ENCODE measurements around the gene OR10A6. TPM values are rescaled to one million over a fixed set of nuclear protein-coding genes. Genes with fewer than 3 reads are reported as not detected.

The OR10A6 gene
- total RNA-seq, 1 experiment from 2014 or later, result not detected

Other genes with a start within 250 kb of the OR10A6 start
- 0.57 TPM in 1 of 2 replicates, not detected in the other for gene OVCH2, start 224.8 kb downstream of the OR10A6 start, total RNA-seq (2014; rRNA removed; shearing (Covaris generic))
- not detected in 2 replicates for gene OR5P2, start 134.3 kb downstream of the OR10A6 start, total RNA-seq (2014; rRNA removed; shearing (Covaris generic))
- not detected in 2 replicates for gene OR5P3, start 100.4 kb downstream of the OR10A6 start, total RNA-seq (2014; rRNA removed; shearing (Covaris generic))
- not detected in 2 replicates for gene OR10A3, start 10.4 kb upstream of the OR10A6 start, total RNA-seq (2014; rRNA removed; shearing (Covaris generic))
- 0.12 and 2.1 TPM in 2 replicates for gene NLRP10, start 34.2 kb upstream of the OR10A6 start, total RNA-seq (2014; rRNA removed; shearing (Covaris generic))
- 288 and 321 TPM in 2 replicates for gene EIF3F, start 56.1 kb upstream of the OR10A6 start, total RNA-seq (2014; rRNA removed; shearing (Covaris generic))
- gene TUB, start 149.9 kb upstream of the OR10A6 start, total RNA-seq (2014; rRNA removed; shearing (Covaris generic)), result 1.1 and 3.0 TPM in 2 replicates
- 0.32 TPM in 1 of 2 replicates, not detected in the other for gene RIC3, start 237.8 kb upstream of the OR10A6 start, total RNA-seq (2014; rRNA removed; shearing (Covaris generic))

Data from M059J (cell line).